ENCODE data around the gene SLC22A7.

- TF ChIP-seq POLR2A (IDR thresholded peaks at IDR 0.05) (no peak), EP300 (IDR thresholded peaks at IDR 0.05) (no peak)
- TF ChIP-seq, protein P1, sequence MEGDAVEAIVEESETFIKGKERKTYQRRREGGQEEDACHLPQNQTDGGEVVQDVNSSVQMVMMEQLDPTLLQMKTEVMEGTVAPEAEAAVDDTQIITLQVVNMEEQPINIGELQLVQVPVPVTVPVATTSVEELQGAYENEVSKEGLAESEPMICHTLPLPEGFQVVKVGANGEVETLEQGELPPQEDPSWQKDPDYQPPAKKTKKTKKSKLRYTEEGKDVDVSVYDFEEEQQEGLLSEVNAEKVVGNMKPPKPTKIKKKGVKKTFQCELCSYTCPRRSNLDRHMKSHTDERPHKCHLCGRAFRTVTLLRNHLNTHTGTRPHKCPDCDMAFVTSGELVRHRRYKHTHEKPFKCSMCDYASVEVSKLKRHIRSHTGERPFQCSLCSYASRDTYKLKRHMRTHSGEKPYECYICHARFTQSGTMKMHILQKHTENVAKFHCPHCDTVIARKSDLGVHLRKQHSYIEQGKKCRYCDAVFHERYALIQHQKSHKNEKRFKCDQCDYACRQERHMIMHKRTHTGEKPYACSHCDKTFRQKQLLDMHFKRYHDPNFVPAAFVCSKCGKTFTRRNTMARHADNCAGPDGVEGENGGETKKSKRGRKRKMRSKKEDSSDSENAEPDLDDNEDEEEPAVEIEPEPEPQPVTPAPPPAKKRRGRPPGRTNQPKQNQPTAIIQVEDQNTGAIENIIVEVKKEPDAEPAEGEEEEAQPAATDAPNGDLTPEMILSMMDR (IDR thresholded peaks at IDR 0.05): no peak
Observed at GRCh38 chr6:43303751-43304331, 5.8 kb downstream of the SLC22A7 start.
